Mammary epithelial cell (primary cell): Measurements from ENCODE around the gene TMCC1.

Experiments
- EZH2 ChIP-seq: IDR thresholded peaks from 2 replicates; pipeline ENCODE4 v1.6.1; 2012; ENCODE audit warnings: low read length, inconsistent platforms, borderline replicate concordance
- TF ChIP-seq, protein P1 (sequence below), 2 donors: IDR thresholded peaks in 1 of 2; conservative IDR thresholded peaks in 1 of 2; 2 replicates each; pipeline ENCODE4 v1.5.1; 2011 to 2012; ENCODE audit warnings: inconsistent platforms in 2 of 2, low read length in 2 of 2, mild to moderate bottlenecking in 2 of 2, control low read depth in 1 of 2, low read depth in 1 of 2; ENCODE audit not compliant: insufficient read depth in 1 of 2; ENCODE audit errors: extremely low read depth in 1 of 2

DNA sequence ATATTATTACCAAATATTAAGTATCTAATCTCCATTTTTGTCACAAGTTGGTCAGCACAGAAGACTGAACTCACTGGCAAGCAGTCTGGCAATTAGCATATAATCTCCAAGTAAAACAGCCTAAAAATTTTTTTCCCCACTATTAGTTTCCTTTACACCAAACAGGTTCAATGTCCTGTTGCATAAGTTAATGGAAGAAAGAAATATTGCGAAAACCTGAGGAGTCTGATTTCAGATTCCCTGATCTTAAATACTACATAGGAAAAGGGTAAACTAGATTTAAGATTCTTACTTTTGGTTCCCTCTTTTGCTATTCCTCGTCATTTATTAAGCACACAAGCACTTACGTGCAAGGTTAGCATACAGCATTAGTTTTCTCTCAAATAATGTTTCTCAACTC is 153.9 kb downstream of the TMCC1 start:
- TF ChIP-seq, protein P1, sequence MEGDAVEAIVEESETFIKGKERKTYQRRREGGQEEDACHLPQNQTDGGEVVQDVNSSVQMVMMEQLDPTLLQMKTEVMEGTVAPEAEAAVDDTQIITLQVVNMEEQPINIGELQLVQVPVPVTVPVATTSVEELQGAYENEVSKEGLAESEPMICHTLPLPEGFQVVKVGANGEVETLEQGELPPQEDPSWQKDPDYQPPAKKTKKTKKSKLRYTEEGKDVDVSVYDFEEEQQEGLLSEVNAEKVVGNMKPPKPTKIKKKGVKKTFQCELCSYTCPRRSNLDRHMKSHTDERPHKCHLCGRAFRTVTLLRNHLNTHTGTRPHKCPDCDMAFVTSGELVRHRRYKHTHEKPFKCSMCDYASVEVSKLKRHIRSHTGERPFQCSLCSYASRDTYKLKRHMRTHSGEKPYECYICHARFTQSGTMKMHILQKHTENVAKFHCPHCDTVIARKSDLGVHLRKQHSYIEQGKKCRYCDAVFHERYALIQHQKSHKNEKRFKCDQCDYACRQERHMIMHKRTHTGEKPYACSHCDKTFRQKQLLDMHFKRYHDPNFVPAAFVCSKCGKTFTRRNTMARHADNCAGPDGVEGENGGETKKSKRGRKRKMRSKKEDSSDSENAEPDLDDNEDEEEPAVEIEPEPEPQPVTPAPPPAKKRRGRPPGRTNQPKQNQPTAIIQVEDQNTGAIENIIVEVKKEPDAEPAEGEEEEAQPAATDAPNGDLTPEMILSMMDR (conservative IDR thresholded peaks at IDR 0.05 in 1 of 2, IDR thresholded peaks at IDR 0.05 in 1 of 2; ENCODE audit: extremely low read depth in 1 of 2, insufficient read depth in 1 of 2, low read depth in 1 of 2, low read length in 2 of 2): no peak
- TF ChIP-seq EZH2: no peak
